GM12801 (cell line): ENCODE data around the gene NCK2.

Experiments used
- CTCF ChIP-seq: IDR thresholded peaks from one replicate; pipeline ENCODE4 v1.5.1; 2011; ENCODE audit warnings: control low read depth; ENCODE audit not compliant: insufficient read length; ENCODE audit errors: extremely low read depth

NCK2 gene

GRCh38 chr2:105906481-105906880, 161.8 kb downstream of the NCK2 start:
- TF ChIP-seq CTCF, result no peak

DNA sequence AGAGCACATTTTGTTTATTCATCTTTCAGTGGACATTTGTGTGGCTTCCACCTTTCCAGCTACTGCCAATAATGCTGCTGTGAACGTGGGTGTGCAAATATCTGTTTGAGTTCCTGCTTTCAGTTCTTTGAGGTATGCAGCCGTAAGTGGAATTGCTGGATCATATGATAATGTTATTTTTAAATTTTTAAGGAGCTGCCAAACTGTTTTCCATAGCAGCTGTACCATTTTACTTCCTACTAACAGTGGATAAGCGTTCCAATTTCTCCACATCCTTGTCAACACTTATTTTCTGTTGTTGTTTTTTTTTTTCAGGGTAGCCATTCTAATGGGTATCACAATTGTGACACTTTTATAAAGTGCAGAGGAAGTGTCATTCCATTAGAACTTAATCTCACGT, 162.5 kb downstream of the NCK2 start:
- no peak for TF ChIP-seq CTCF

DNA sequence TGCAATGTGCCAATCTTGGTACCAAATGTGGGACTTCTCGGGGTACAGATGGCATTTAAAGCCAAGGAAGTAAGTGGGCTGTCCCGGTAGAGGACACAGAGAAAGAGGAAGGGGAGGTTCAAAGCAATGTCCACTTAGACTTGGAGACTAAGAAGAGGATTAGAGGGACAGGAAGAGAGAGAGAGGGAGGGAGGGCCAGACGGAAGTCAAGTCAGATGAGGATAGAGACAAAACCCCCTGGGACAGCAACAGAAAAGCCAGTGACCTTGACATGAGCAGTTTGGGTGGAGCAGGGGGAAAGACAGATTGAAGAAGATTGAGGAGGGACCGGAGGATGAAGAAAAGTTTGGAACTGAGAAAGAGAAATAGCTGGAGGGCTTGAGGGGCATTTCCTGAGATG, 164.5 kb downstream of the NCK2 start:
- TF ChIP-seq CTCF, result no peak

GRCh38 chr2:105910497-105911238, 166.0 kb downstream of the NCK2 start:
- no peak for TF ChIP-seq CTCF

DNA sequence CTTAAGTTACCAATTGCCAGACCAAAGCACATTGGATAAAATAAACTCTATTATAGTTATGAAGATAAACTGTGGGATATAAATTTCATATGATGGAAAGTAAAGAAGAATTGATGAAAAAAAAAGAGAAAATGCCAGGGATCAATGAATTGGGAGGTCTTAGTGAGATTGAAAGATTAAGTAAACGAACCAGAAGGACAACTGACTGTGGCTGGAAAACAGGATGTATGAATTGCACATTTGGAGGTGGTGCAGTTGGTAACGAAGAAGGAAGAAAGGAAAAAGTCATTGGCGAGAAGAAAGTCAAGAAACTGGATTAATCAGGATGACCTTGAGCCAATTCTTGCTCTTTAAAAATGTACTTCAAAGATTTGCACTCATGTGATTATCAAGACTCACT, 166.7 kb downstream of the NCK2 start:
- no peak for TF ChIP-seq CTCF

DNA sequence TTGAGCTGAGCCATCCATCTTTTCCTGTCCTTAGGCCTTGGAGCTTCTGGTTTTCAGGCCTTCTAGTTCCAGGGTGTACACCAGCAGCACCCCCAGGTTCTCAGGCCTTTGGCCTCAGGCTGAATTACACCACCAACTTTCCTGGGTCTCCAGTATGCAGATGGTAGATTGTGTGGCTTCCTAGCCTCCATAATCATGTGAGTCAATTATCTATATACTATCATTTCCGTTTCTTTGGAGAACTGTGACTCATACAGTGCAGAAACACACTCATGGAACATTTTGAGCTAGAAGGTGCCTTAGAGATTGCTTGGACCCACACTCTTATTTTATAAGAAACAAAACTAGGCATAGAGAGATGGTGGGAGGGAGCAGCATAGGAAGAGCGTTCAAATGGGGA, 167.4 kb downstream of the NCK2 start:
- no peak for TF ChIP-seq CTCF

DNA sequence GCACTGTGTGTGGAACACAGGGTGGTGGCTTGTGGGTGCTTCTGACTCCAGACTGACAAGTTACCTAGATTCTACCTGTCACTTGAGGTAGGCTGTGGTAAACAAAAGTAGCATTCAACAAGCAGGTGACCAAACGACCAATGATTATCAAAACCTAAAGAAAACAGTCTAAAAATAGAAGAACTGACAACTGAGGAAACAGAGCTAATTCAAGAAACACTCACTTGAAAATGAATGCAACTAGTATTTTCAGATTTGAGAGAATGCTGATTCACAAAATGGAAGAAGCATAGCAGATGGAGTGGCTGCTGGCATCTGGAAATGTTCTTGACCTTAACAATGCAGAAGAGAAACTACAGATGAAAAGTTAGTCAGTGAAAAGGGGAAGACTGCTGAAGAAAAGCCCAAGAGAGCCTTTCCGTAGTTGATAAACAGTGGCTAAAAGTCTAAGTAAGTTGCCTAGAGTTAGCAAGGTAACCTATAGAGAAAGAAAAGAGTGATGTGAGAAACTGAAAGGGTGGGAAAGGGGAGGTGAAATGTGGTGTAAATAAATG, 170.4 kb downstream of the NCK2 start:
- TF ChIP-seq CTCF, result no peak
